ENCODE measurements around the gene TMEM248. TPM values are rescaled to one million over a fixed set of nuclear protein-coding genes. Genes with fewer than 3 reads are reported as not detected.

TMEM248 gene
- total RNA-seq, 4 donors from 2014 or later, result 119 to 179 (median 144) TPM

DNA sequence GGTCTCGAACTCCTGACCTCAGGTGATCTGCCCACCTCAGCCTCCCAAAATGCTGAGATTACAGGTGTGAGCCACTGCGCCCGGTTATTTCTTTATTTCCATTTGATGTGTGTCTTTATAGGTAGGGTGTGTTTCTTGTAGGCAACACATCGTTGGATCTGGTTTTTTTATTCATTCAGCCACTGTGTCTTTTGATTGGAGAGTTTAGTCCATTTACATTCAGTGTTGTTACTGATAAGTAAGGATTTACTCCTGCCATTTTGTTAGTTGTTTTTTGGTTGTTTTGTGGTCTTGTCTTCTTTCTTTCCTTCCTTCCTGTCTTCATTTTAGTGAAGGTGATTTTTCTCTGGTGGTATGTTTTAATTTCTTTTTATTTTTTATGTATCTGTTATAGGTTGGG is 16.9 kb downstream of the TMEM248 start:
- Histone ChIP-seq H3K4me3 (replicated peaks in 1 of 3) (no peak overlapping the region), H3K4me1 (peaks cover 0 to 4% of the 10 kb centered on the region in 2 donors), H3K36me3 (peaks cover 8 to 12% of the 10 kb centered on the region in 2 donors), H3K27ac (no peak overlapping the region), H3K27me3 (no peaks in the 10 kb centered on the region), H3K9me3 (no peaks in the 10 kb centered on the region)
- 98% methylated on average over 4 of the region's 4 CpGs for WGBS, 2 donors
- intact Hi-C loops (cut with DNase I), result no loop called here
- TF ChIP-seq, protein P1, sequence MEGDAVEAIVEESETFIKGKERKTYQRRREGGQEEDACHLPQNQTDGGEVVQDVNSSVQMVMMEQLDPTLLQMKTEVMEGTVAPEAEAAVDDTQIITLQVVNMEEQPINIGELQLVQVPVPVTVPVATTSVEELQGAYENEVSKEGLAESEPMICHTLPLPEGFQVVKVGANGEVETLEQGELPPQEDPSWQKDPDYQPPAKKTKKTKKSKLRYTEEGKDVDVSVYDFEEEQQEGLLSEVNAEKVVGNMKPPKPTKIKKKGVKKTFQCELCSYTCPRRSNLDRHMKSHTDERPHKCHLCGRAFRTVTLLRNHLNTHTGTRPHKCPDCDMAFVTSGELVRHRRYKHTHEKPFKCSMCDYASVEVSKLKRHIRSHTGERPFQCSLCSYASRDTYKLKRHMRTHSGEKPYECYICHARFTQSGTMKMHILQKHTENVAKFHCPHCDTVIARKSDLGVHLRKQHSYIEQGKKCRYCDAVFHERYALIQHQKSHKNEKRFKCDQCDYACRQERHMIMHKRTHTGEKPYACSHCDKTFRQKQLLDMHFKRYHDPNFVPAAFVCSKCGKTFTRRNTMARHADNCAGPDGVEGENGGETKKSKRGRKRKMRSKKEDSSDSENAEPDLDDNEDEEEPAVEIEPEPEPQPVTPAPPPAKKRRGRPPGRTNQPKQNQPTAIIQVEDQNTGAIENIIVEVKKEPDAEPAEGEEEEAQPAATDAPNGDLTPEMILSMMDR (IDR thresholded peaks at IDR 0.05), result no peak
- TF ChIP-seq POLR2A (IDR thresholded peaks at IDR 0.05), result no peak
- DNase-seq, result no peak

DNA sequence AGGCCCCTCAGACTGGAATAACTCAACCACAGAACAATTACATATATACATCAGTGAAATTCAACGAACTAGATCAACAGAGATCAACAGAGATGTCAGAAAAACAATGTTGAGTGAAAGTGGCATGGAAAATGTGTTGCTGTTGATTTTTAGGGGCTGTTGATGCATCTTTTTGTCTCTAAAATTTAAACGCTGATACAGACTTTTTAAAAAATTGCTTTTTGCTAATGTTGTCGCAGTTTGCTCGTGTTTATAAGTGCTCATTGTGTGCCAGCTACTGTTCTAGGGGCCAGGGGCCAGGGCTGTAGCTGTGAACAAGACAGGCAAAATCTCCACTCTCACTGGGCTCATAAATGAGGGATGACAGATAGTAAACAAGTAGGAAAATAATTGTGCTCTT is 18.3 kb downstream of the TMEM248 start:
- no peak for DNase-seq
- H3K36me3 ChIP-seq, result peaks cover 14 to 19% of the 10 kb centered on the region in 2 donors
- H3K27ac ChIP-seq, result no peak overlapping the region
- no peaks in the 10 kb centered on the region for H3K9me3 ChIP-seq
- TF ChIP-seq, protein P1 (IDR thresholded peaks at IDR 0.05), result no peak
- no peak for TF ChIP-seq POLR2A (IDR thresholded peaks at IDR 0.05)
- H3K4me3 ChIP-seq (replicated peaks in 1 of 3), result no peak overlapping the region
- intact Hi-C loops (cut with DNase I), result no loop called here
- WGBS, 2 donors, result 92 to 93% methylated on average over 4 of the region's 4 CpGs
- H3K27me3 ChIP-seq, result no peaks in the 10 kb centered on the region
- no peaks in the 10 kb centered on the region for H3K4me1 ChIP-seq

DNA sequence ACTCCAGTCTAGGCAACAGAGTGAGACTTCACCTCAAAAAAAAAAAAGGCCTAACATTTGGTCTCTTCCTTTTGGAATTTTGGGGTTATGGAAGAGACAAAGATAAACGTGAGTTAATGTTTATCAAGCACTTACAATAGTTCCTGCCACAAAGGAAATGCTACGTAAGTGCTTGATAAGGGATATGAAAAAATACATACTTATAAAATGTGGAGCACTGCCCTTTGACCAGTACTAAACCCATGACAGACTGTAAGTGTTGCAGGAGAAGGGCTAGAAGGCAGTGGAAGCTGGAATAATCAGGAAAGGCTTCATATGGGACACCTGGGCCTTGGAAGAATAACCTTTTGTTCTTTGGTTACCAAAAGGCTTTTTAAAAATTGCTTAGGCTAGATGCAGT is 25.5 kb downstream of the TMEM248 start:
- H3K9me3 ChIP-seq, result no peaks in the 10 kb centered on the region
- intact Hi-C loops (cut with DNase I), result no loop called here
- no peak overlapping the region for H3K4me3 ChIP-seq (replicated peaks in 1 of 3)
- no peak for DNase-seq
- no peak overlapping the region for H3K27ac ChIP-seq
- no peaks in the 10 kb centered on the region for H3K4me1 ChIP-seq
- no peaks in the 10 kb centered on the region for H3K27me3 ChIP-seq
- 69 to 84% methylated on average over 2 of the region's 2 CpGs for WGBS, 2 donors
- H3K36me3 ChIP-seq, result peaks cover 65 to 73% of the 10 kb centered on the region in 2 donors
- TF ChIP-seq POLR2A (IDR thresholded peaks at IDR 0.05), result no peak
- TF ChIP-seq, protein P1 (IDR thresholded peaks at IDR 0.05), result no peak

DNA sequence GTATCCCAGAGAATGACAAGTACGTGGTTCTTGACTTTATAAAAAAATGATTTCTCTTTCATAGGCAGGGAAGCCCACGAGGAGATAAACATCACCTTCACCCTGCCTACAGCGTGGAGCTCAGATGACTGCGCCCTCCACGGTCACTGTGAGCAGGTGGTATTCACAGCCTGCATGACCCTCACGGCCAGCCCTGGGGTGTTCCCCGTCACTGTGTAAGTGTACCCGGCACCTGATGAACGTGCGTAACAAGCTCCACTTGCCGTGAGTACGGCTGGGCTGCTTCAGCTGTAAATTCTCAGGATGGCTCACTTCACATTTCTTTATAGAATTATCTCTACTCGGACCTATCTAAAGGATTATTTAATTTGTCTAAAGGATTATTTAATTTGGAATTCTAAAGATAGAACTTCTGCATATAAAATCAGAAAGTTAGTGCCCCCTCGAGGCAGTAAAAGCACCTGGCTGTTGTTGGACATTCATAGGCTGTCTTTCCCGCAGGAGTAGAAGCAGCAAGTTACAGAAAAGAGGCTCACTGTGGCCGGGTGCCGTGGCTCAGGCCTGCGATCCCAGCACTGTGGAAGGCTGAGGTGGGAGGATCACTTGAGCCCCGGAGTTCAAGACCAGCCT is 27.6 kb downstream of the TMEM248 start:
- DNase-seq, result no peak
- 94% methylated on average over 19 of the region's 19 CpGs for WGBS, 2 donors
- no peak overlapping the region for H3K27ac ChIP-seq
- TF ChIP-seq, protein P1 (IDR thresholded peaks at IDR 0.05), result no peak
- no peaks in the 10 kb centered on the region for H3K9me3 ChIP-seq
- H3K4me1 ChIP-seq, result no peaks in the 10 kb centered on the region
- peaks cover 66 to 79% of the 10 kb centered on the region in 2 donors for H3K36me3 ChIP-seq
- no peaks in the 10 kb centered on the region for H3K27me3 ChIP-seq
- H3K4me3 ChIP-seq (replicated peaks in 1 of 3), result no peak overlapping the region
- intact Hi-C loops (cut with DNase I), result no loop called here

DNA sequence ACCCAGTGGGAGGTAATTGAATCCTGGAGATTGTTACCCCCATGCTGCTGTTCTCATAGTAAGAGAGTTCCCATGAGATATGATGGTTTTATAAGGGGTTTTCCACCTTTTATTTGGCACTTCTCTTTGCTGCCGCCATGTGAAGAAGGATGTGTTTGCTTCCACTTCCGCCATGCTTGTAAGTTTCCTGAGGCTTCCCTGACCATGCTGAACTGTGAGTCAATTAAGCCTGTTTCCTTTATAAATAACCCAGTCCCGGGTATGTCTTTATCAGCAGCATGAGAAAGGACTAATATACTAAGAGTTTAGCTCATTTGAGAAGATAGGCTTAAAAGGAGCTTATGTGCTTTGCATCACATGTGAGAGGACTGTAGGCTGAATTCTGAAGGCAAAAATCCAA is 29.3 kb downstream of the TMEM248 start:
- Histone ChIP-seq H3K4me3 (replicated peaks in 1 of 3) (no peak overlapping the region), H3K36me3 (peaks cover 70 to 79% of the 10 kb centered on the region in 2 donors), H3K27ac (no peak overlapping the region), H3K4me1 (no peaks in the 10 kb centered on the region), H3K9me3 (no peaks in the 10 kb centered on the region), H3K27me3 (no peaks in the 10 kb centered on the region)
- no peak for DNase-seq
- intact Hi-C loops (cut with DNase I), result no loop called here
- TF ChIP-seq POLR2A (IDR thresholded peaks at IDR 0.05), result no peak
- TF ChIP-seq, protein P1 (IDR thresholded peaks at IDR 0.05), result no peak
- 86 to 88% methylated on average over 3 of the region's 3 CpGs for WGBS, 2 donors
